ENCODE results near the gene BLOC1S5. TPM values are rescaled to one million over a fixed set of nuclear protein-coding genes. Genes with fewer than 3 reads are reported as not detected.

Gene BLOC1S5
- polyA plus RNA-seq, 3 donors, result 3.7 to 11.7 (median 9.2) TPM

DNA sequence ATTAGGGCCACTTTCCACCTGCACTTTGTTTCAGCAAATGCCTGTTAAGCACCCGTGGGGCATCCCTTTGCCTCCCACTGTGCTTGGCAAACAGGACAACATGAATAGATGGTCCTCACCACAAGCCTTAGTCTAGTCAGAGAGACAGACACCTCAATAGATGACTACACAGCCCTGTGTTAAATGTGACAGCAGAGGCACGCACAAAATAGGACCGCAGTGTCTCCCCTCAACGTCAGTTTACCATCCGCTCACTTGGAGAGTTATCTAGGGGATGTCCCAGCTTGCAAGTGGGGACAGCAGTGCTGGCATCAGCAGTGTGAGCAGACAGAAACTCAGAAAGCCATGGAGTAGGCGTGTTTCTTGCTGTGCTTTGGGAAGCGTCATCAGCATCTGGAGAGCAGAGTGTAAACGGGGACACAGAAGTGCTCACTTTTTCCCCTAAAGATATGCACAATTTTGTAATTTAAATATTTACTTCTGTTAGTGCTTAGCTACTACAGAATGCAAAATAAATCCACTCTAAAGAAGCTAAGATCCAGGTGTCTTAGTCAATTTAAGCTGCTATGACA, 87.6 kb downstream of the BLOC1S5 start:
- Mint-ChIP-seq H3K36me3 (peaks cover 0 to 2% of the 10 kb centered on the region in 2 donors), H3K4me1 (peaks cover 14% of the 10 kb centered on the region), H3K27ac (no peak overlapping the region), H3K27me3 (ENCODE audit: low read depth in 3 of 3) (peaks cover 24 to 30% (median 26%) of the 10 kb centered on the region in 3 donors), H3K4me3 (no peak overlapping the region), H3K9me3 (peaks cover 0 to 2% (median 1%) of the 10 kb centered on the region in 7 donors)
- Histone ChIP-seq H3K9ac (ENCODE audit: insufficient read depth, low read length, poor library complexity, severe bottlenecking) (no peak overlapping the region), H3K9me3 (replicated peaks in 1 of 2; ENCODE audit: control insufficient read depth in 1 of 2, insufficient read depth in 1 of 2, low read length in 2 of 2) (no peaks in the 10 kb centered on the region), H2AFZ (ENCODE audit: insufficient read depth, low read depth, low read length, poor library complexity, severe bottlenecking) (no peak overlapping the region), H3K4me3 (replicated peaks in 1 of 3; ENCODE audit: low read depth in 2 of 3, low read length in 3 of 3) (no peak overlapping the region), H3K36me3 (replicated peaks in 1 of 2; ENCODE audit: control insufficient read depth in 1 of 2, insufficient read depth in 2 of 2, low read length in 2 of 2) (no peaks in the 10 kb centered on the region), H3K4me1 (ENCODE audit: control insufficient read depth in 1 of 2, insufficient read depth in 2 of 2, low read length in 2 of 2) (peaks cover 0 to 5% of the 10 kb centered on the region in 2 donors), H3K79me2 (ENCODE audit: insufficient read depth, low read length) (no peaks in the 10 kb centered on the region), H3K27me3 (ENCODE audit: control insufficient read depth in 2 of 2, insufficient read depth in 2 of 2, low read length in 2 of 2) (peaks cover 3 to 20% of the 10 kb centered on the region in 2 donors), H3K4me2 (replicated peaks; ENCODE audit: extremely low read depth, low read length, poor library complexity, severe bottlenecking) (no peak overlapping the region), H4K20me1 (ENCODE audit: insufficient read depth, low read length) (no peaks in the 10 kb centered on the region), H3K27ac (ENCODE audit: low read depth in 1 of 2, low read length in 2 of 2) (no peak overlapping the region)
- TF ChIP-seq CTCF (IDR thresholded peaks at IDR 0.05), result no peak
- DNase-seq, result no peak
- 98% methylated on average over 5 of the region's 8 CpGs for WGBS (ENCODE audit: insufficient coverage)
- intact Hi-C loops (cut with micrococcal nuclease), result no loop called here

DNA sequence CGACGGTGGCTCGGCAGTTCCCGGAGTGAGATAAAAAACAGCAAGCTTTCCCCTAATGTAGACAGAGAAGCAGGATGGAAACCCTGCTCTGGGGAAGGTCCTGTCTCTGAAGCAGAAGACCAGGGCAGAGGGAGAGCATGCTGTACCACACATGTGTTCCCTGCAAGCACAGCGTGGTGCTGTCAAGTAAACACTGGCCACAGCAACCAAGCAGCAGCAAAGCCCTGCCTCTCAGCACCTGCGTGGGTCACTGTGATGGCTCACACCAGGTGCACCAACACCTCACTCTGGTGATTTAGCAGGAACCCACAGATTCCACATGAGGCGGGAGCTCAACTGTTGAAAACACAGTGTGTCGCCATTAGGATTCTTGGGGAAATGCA, 88.4 kb downstream of the BLOC1S5 start:
- peak overlapping the region; percentile 24 for H3K4me2 ChIP-seq (replicated peaks; ENCODE audit: extremely low read depth, low read length, poor library complexity, severe bottlenecking)

More for the DNA sequence above, 88.4 kb downstream of the BLOC1S5 start:
- Histone ChIP-seq H3K27ac (ENCODE audit: low read depth in 1 of 2, low read length in 2 of 2) (no peak overlapping the region), H3K36me3 (replicated peaks in 1 of 2; ENCODE audit: control insufficient read depth in 1 of 2, insufficient read depth in 2 of 2, low read length in 2 of 2) (no peaks in the 10 kb centered on the region), H3K9ac (ENCODE audit: insufficient read depth, low read length, poor library complexity, severe bottlenecking) (no peak overlapping the region), H4K20me1 (ENCODE audit: insufficient read depth, low read length) (no peaks in the 10 kb centered on the region), H3K9me3 (replicated peaks in 1 of 2; ENCODE audit: control insufficient read depth in 1 of 2, insufficient read depth in 1 of 2, low read length in 2 of 2) (no peaks in the 10 kb centered on the region), H2AFZ (ENCODE audit: insufficient read depth, low read depth, low read length, poor library complexity, severe bottlenecking) (no peak overlapping the region), H3K27me3 (ENCODE audit: control insufficient read depth in 2 of 2, insufficient read depth in 2 of 2, low read length in 2 of 2) (peaks cover 3 to 20% of the 10 kb centered on the region in 2 donors), H3K4me3 (replicated peaks in 1 of 3; ENCODE audit: low read depth in 2 of 3, low read length in 3 of 3) (peak overlapping the region in 1 of 3 experiments; percentile 9), H3K79me2 (ENCODE audit: insufficient read depth, low read length) (no peaks in the 10 kb centered on the region), H3K4me1 (ENCODE audit: control insufficient read depth in 1 of 2, insufficient read depth in 2 of 2, low read length in 2 of 2) (peaks cover 0 to 5% of the 10 kb centered on the region in 2 donors)
- H3K27me3 Mint-ChIP-seq (ENCODE audit: low read depth in 3 of 3), result peaks cover 24 to 30% (median 26%) of the 10 kb centered on the region in 3 donors
- no peak overlapping the region for H3K27ac Mint-ChIP-seq
- no peak for TF ChIP-seq CTCF (IDR thresholded peaks at IDR 0.05)
- peaks cover 14% of the 10 kb centered on the region for H3K4me1 Mint-ChIP-seq
- H3K36me3 Mint-ChIP-seq, result peaks cover 0 to 2% of the 10 kb centered on the region in 2 donors
- peaks cover 0 to 2% (median 1%) of the 10 kb centered on the region in 7 donors for H3K9me3 Mint-ChIP-seq
- no peak for DNase-seq
- WGBS (ENCODE audit: insufficient coverage), result 6% methylated on average over 6 of the region's 8 CpGs
- intact Hi-C loops (cut with micrococcal nuclease), result no loop called here
- peak overlapping the region; percentile 48 to 81 for H3K4me3 Mint-ChIP-seq

Data from CD14-positive monocyte (primary cell).